Stimulated activated CD8-positive, alpha-beta memory T cell treated with anti-CD3 and anti-CD28 coated beads, Interleukin-15, amount 100 ng/mL, for 48 hours (primary cell): Measurements from ENCODE around the gene CSNK2B.
A peak's percentile ranks its signal among the peaks of the same experiment; 100 is the strongest.
"Not testable (repeated sequence)": the region's sequence is repeated elsewhere in the genome, so short reads cannot be mapped to it uniquely, and the experiment has no call there.

Experiments
- DNase-seq, 2 donors: peaks; one replicate each; pipeline ENCODE4 v3.0.0-alpha.2; 2020; ENCODE audit warnings: low read depth in 2 of 2

Gene CSNK2B

GRCh38 chr6:31687860-31688693 lies 22.2 kb downstream of the CSNK2B start:
- DNase-seq = no peak

- DNase-seq = no peak
Measured at GRCh38 chr6:31689249-31690110, 23.6 kb downstream of the CSNK2B start.

GRCh38 chr6:31690231-31691077 lies 24.6 kb downstream of the CSNK2B start:
- DNase-seq = no peak

- no peak for DNase-seq
Measured at GRCh38 chr6:31691078-31691463, 25.2 kb downstream of the CSNK2B start.

GRCh38 chr6:31691564-31692108 lies 25.8 kb downstream of the CSNK2B start:
- DNase-seq = no peak

GRCh38 chr6:31692353-31692752 lies 26.5 kb downstream of the CSNK2B start:
- DNase-seq = no peak

GRCh38 chr6:31692886-31693285 lies 27.0 kb downstream of the CSNK2B start:
- DNase-seq = no peak

GRCh38 chr6:31693535-31693934 lies 27.7 kb downstream of the CSNK2B start:
- no peak for DNase-seq

- no peak for DNase-seq
Measured at GRCh38 chr6:31697555-31697954, 31.7 kb downstream of the CSNK2B start.

- no peak for DNase-seq
Measured at GRCh38 chr6:31700740-31701401, 35.0 kb downstream of the CSNK2B start.

GRCh38 chr6:31701666-31702404 lies 36.0 kb downstream of the CSNK2B start:
- DNase-seq = no peak

GRCh38 chr6:31702405-31702818 lies 36.5 kb downstream of the CSNK2B start:
- no peak for DNase-seq

GRCh38 chr6:31702819-31703716 lies 37.2 kb downstream of the CSNK2B start, which contains the start of gene ABHD16A:
TSS of gene ABHD16A (minus strand) at chr6:31703324. CDS start at chr6:31703281, 43 bp downstream.
- peak; percentile 96 to 97 for DNase-seq

- DNase-seq = no peak
Measured at GRCh38 chr6:31705931-31706330, 40.1 kb downstream of the CSNK2B start.

- DNase-seq = no peak
Measured at GRCh38 chr6:31706599-31706998, 40.7 kb downstream of the CSNK2B start, which contains the start of gene LY6G6F. TSS of gene LY6G6F (plus strand) at chr6:31706866. CDS start at chr6:31706907, 41 bp downstream.

GRCh38 chr6:31707701-31708100 lies 41.8 kb downstream of the CSNK2B start:
- DNase-seq = no peak

GRCh38 chr6:31708224-31708623 lies 42.3 kb downstream of the CSNK2B start:
- DNase-seq = no peak

- DNase-seq = not testable (repeated sequence)
Measured at GRCh38 chr6:31709157-31709556, 43.3 kb downstream of the CSNK2B start.
